Stimulated activated CD8-positive, alpha-beta memory T cell treated with anti-CD3 and anti-CD28 coated beads, Interleukin-4, amount 100 ng/mL, for 1 hour (primary cell): ENCODE measurements around the gene MEF2D.

ENCODE experiments used
- DNase-seq, 2 donors: peaks; one replicate each; pipeline ENCODE4 v3.0.0-alpha.2; 2020; ENCODE audit warnings: low read depth in 2 of 2, low spot score in 1 of 2

MEF2D gene

DNA sequence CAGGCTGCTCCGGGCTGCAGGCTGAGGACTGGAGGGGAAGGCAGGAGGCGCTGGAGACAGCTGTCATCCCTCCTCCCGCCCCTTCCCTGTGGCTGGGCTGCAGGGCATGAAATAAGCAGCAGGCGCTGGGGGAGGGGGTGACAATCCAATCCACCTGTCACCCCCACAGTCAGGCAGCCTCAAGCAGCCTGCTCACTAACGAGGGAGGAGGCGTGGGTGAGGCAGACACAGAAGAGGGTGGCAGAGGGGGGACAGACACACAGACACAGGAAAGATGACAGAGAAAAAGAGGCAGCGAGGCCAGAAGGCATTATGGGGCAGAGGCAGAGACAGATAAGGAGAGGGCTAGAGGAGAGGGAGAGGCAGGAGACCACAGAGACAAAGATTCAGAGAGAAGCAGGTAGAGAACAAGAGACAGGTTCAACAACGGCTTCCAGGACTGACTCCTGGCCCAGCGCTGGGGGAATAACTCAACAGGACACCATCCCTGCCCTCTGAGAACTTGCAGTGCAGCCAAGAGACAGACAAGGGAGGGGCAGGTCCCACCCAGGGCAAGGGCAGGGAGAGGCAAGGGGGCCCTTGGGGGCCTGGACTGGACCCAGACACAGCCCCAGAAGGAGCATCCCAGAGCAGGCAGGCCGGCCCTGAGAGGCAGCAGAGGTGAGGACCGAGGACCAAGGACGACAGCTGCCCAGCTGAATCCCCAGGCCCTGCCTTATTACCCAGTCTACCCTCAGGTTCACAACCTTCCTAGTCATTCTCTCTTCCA is 11.2 kb downstream of the MEF2D start:
- no peak for DNase-seq

DNA sequence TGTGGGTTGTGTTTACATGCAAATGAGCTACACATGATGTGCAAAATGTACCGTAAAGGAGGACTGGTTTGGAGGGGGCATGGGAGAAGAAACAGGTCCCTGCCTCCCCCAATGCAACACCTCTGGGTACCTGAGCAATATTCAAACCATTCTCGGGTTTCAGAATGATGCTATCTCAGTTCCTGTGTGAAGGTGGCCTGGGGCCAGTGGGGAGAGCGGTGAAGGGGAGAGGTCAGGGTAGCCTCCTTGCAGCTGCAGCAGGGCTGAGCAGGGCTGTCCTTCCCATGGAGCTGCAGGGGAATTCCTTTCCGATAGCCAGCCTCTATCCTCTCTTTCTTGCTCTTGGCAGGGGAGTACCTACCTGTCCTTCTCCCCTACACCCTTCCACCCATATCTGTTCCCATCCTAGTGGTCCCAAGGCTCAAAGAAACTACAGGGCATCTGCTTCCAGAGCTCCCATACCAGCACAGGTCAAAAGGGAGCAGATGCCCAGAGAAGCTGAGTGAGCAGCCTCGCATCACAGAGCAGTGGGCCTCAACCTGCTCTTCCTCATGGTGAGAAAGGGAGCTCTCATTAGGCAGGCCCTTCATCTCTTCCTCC is 11.9 kb downstream of the MEF2D start:
- no peak for DNase-seq

DNA sequence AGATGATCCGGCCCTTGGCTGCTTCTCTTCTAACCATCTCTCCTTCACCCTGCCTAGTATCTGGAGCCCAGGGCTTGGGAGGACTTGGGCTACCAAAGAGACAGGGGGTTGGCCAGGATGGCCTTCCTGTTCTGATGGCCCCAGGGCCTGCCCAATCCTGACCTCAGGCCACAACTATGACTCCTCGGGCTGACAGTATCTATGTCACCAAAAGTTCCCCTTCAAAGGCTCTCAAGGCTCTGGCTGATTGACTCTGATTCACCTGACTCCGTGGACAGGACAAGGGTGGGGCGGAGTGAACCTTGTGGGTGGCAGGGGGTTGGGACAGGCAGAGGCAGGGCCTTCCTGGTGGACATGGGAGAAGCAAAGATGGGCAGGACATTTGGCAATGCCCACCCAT is 12.7 kb downstream of the MEF2D start:
- DNase-seq, result no peak

DNA sequence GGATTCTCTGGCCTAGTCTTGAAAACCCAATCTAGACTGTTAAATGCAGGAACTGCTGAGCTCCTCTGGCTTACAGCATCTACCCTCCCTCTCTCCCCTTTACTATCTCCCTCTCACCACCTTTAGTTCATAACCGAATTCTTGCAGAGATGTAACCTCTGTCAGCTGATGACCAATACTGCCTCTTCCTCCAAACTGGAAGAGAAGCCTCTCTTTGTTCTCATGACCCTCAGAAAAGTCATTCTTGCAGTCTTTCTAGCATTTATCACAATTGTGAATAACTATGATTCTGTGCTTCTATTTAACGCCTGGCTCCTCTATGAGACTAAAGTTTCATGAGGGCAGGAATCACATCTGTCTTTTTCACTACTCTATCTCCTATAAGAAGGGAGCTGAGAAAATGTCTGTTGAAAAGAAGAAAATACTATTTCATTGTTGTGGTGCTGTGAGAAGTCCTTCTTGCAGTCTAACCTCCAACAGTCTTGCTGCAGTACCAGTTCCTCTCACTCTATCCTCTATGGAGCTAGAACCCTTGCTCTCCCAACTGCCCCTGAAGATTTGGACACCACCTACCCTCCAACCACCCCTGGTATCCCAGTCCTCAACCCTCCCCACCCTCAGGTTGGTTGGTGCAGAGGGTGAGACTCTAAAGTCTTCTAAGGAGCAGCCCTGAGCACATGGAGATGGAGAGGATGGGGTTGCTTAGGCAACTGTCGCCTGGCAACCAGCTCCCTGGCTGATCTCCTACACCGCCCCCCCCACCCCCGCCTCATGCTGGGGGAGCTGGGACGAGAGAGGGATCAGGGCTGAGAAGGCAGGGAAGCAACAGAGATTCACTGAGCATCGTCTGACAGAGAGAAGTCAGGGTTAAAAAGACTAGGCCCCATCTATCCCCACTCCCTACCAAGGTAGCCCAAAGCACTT is 13.9 kb downstream of the MEF2D start:
- no peak for DNase-seq

DNA sequence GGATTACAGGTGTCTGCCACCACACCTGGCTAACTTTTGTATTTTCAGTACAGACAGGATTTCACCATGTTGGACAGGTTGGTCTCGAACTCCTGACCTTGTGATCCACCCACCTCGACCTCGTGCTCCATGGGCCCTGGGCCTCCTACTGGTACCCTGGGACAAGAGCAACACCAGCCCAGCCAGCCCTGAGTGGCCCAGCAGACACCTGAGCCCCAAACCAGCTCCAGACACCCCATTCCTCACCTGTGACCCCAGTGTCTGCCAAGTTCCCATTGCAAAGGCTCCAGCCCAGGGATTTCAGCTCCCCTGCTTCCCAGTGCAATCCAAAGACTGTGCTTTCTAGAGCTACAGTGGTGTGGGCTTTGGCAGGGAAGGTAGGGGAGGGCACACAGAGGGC is 14.6 kb downstream of the MEF2D start:
- no peak for DNase-seq

DNA sequence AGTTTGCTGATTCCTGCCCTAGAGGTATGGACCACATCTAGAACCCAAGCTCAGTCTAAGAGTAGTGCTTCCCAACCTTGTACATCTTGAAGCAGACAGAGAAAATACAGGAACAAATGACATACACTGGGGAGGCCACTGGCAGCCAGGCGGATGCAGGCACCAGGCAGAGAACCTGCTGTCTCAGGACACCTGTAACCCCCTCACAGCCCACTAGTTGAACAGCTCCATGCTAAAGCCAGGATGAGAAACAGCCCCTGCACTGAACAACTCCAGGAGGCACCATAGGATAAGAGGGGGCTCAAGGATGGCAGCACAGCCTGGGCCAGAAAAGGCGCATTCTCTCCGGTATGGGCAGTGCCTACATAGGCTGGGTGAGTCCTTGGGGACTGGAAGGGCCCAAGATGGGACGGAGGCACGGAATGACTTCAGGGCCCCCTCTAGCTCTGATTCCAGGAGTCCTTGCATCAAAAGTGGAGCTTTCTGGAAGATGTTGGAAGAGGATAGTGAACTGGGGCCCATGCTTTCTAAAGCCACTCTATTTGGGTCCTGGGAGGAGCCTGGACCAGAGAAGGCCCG is 16.0 kb downstream of the MEF2D start:
- no peak for DNase-seq

DNA sequence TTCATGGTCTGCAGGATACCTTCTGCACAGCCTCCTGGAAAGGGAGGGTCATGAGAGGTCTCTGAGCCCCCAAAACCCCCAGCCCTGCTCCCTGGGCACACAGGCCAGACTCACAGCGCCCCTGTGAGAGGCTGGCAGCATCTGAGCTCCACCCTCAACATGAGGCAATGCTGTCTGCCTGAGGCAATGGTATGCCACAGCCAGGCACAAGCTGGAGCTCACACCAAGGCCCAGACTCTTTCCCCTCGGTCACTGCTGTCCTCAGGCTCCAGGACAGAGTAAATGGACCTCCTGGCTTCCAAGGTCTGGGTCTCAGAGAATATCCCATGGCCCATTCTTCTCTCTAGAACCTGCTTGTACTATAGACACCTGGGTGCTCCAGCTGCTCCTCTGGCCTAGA is 17.2 kb downstream of the MEF2D start:
- no peak for DNase-seq

DNA sequence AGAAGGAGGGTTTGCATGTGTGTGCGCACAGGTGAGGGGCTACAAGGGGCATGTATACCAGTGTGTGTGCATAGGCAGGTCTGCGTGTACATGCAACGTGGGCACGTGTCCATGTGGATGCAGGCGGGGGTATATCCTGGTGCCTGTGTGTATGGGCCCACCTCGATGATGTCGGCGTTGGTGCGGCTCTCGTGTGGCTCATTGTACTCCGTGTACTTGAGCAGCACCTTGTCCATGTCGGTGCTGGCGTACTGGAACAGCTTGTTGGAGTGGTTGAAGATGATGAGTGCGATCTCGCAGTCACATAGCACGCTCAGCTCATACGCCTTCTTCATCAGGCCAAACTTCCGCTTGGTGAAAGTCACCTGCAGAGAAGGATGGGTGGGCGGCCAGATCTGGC is 18.3 kb downstream of the MEF2D start:
- DNase-seq, result no peak

DNA sequence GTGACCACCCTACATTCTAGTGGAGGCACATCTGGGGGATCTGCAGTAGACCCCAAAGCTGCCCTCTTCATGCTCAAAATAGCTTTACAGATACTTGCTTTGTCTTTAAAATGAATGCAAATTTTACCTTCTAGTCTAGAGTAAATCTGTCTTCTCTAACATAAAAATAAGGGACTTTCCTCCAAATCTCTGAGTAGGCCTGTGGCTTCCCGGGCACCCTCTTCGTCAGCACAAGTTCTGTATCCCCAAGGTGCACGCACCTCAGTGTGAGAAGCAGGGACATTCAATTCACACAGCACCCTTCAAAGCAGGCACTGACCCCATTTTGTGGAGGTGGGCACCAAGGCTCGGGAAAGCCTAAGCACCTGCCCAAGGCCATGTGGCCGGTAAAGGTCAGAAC is 19.0 kb downstream of the MEF2D start:
- no peak for DNase-seq

DNA sequence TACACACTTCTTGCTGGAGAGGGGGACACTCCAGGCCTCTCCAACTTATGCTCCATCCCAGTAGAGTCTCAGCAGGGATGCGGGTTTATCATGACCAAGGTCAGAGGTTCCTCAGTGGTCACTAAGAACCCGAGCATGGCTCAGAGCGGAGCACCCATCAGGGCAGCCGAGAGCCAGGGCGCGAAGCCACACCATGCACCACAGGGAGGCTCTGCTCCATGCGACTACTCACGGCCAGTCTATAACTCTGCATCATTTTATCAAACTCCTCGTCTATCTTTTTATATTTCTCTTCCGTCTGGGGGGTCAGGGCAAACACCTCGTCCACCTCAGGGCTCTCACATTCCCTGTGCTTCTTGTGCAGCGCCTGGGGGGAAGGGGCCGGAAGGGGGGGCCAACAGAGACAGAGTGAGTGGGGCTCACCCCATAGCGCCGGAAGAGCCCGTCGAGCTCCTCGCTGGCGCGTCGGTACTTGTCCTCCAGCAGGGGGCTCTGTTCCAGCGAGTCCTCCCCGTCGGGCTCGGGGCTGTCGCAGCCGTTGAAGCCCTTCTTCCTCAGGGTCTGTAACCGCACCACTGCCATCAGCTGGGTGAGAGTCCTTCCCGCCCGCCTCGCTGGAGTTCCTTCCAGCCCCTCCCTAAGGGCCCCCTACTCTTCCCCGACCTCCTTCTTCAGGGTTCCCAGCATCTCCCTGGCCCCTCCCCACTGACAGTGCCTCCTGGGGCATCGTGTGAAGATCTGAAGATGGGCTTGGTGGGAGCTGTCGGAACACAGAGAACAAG is 20.0 kb downstream of the MEF2D start:
- DNase-seq, result peak; percentile 64 to 66

DNA sequence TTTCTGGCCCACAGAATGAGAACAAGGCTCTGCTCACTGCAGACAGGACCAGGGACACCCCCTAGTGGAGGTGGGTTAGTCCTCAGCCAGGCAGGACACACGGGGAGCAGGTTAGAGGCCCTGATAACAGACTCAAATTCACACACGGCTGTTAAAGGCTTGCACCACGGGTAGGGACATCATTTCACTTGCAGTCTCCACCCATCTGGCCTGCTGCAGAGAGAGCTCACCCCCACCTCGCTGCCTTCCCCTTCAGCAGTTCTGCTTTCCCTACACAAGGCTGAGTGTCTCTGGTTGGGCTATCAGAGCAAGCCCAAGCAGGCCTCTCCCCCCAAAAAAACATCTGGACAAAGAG is 20.6 kb downstream of the MEF2D start:
- no peak for DNase-seq

DNA sequence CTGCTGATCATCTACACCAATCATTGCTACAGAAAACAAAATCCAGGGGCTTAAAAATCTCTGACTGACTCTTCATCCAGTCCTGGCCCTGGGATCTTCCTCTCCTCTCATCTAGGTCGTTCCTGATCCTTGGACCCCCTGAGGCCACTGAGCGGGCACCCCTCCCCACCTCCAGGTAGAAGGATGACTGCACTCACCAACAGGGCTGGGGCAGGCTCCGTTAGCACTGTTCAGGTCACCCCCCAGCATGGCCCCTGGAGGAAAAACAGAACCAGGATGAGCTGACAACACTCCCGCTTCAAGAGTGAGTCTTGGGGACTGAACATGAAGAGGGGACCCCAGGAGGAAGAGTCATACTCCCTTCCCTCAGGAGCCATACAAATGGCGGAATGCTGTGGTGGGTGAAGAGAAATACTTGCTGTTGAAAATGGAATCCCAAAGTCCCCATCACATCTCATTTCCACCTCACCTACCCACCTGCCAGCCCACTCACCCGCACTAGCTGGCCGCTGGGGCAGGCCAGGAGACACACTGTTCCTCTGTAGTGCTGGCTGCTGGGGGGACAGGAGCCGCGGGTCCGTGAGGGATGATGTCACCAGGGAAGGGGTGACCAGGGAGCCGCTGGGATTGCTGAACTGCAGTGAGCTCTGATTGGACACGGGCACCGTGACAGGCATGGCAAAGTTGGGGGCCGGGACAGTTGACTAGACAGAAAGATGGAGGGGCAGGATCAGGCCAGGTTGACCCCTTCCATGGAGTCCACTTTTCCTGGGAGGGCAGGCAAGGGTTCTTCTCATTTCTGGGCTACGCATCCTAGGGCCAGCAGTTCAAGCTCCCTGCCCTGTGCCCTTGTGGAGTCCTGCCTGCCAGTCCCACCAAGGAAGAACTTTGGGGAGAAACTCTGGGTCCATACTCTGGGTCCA is 21.2 kb downstream of the MEF2D start:
- DNase-seq, result no peak

DNA sequence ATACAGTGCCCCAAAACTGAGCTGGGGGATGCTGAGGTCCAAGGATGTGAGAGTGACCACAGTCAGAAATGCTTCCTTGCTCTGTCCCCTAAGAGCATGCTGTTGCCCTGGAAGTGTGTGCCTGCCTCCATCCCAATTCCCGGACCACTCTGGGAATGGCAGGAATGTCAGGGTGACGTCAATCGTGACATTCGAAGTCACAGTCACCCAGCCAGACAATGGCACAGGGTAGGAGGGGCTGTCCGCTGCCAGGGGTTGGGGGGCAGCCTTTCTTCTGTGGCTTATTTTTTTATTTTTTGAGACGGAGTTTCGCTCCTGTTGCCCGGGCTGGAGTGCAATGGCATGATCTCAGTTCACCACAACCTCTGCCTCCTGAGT is 22.3 kb downstream of the MEF2D start:
- DNase-seq, result no peak

DNA sequence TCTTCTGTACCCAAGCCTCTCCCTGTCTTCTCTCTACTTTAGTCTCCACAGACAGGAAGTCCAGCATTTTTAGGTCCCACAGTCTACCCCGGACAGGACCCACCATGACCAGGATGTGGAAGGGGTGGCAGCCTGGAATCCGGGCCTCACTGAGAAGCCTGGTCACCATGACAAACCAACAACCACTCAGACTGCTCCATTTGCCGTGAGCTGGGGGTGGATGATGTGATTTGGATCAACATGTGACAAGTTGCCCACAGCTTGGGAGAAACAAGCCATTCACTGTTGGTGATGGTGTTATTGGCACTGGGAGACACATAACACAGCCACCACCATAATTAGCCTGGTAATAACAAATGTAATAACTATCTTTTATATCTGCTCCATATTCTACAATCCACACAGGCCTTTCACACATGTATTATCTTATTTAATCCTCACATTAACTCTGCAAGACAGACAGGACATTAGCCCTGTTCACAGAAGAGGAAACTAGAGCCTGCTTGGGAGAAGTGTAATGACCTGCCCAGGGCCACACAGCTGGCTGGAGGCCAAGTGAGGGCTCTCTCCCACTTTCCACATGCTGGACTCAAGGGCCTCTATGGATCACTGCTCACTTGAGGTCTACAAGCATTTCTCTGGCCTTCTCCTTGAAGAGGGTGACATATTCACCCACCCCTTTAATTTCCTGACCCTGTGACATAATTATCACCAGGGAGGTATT is 22.9 kb downstream of the MEF2D start:
- no peak for DNase-seq

DNA sequence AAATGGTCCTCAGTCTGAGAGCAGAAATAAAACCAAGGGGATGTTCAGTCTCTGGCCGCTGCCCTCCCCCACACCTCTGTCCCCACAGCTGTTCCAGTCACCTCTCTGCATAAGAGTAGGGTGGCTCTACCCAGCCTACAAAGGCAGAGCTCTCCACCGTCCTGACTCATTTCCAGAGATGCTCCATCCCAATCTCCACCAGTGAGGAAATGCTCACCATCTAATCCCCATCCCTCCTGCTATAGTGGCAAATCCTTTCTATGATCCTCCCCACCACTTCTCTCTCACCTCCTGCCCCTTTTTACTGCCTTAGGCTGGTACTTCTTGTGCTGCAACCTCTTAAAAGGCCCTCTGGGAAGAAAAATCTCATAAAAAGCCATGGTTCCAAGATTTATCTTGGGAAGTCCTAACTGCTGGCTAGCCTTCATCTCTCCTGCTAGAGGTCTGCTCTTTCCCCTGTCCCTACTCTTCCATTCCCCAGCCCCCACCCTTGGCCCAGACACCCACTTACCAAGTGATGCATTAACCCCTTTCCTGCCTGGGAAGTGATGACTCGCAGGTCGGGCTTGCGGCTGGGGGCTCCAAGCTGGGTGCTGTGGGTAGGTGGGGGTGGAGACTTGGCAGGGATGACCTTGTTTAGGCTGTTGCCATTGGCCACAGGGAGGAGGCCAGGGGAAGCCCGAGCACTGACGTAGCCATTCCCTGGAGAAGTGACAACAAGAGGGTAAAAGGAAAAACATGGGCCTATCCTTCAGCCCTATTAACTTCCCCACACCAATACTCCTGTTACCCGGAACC is 23.9 kb downstream of the MEF2D start:
- DNase-seq, result no peak

DNA sequence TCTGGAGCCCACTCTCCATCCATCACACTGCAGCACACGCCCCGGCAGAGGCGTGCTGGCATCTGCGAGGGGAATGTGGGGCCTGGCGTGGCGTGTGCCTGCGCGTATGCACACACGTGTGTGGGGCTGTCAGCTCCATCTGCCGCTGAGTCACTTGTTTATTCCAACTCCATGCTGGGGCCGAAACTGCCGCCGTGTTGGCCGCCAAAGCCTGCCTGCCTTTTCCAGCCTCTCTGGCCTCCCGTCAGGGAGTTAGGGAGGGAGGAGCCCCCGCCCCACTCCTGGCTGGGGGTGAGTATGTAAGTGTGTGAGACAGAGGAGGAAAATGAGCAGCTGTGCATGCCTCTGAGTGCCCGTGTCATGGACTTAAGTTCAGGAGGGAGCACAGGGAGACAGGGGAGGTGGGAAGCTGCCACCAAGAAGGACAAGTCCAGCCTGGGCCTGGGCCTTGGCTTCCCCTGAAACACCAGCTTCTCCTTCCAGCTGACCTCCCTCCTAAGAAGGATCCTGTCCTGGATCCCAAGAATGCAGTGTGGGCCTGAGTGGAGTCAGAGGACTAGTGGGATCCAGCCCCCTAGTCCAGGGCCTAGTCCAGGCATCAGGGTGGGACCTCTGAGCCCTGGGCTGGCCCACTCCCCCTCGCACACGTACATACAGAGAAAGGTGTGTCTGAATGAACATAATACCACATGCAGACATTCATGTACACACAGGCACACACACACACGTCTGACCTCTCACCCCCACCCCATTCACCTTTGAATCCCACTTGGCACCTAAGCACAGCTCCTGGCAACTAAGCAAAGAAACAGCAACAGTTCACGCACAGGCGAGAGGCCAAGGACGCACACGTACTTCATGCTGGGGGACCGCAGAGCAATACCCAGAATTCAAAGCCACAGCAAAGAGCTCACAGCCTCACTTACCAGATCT is 24.7 kb downstream of the MEF2D start:
- DNase-seq, result no peak

DNA sequence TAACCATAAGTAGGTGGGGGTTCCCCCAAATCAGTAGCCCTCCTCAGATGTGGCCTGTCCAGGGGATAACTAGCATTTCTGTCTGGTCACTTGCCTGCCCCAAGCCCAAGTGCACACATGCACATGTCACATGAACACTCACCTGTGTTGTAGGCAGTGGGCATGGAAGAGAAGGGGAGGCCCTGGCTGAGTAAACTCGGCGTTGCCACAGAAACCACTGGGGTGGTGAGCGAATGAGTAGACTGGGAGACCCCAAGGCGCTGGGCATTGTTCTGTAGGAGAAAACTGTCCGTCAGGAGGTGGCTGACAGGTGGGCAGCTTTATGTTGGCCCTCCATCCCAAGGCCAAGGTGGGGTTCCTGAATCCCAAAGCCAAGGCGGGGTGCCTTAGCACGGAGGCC is 25.6 kb downstream of the MEF2D start:
- no peak for DNase-seq
